ENCODE results near the gene TNFAIP8. TPM values are rescaled to one million over a fixed set of nuclear protein-coding genes. Genes with fewer than 3 reads are reported as not detected.
A peak's percentile ranks its signal among the peaks of the same experiment; 100 is the strongest.

Gene TNFAIP8
- total and polyA plus RNA-seq, 8 donors, result 5.7 to 14.2 (median 8.4) TPM

DNA sequence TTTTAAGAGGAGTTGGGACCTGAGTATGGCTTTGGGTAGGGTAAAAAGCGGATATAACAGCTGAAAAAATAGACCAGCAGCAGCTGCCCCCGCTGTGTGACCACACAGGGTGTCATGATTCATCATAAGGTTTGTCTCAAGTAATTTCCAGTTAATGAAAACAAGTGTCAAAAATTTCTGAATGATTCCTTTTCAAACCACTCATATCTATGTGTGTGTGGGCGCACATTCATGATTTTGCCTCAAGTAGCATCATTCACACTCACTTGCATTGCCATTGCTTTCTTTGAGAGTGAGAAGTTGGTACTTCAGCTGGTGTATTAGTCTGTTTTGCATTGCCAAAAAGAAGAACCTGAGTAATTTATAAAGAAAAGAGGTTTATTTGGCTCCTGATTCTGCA lies 12.1 kb upstream of the TNFAIP8 start:
- H3K4me1 ChIP-seq, result peaks cover 0 to 9% (median 5%) of the 10 kb centered on the region in 3 donors
- ATAC-seq, result peak in 2 of 4 donors; percentile 8 to 37
- intact Hi-C loops (cut with DNase I), result loop anchor here in 1 of 3 donors (5.0 kb wide), 1 partner anchor 36 kb away; no protein-coding TSS in a partner anchor
- DNase-seq, result no peak
- TF ChIP-seq, protein P1, sequence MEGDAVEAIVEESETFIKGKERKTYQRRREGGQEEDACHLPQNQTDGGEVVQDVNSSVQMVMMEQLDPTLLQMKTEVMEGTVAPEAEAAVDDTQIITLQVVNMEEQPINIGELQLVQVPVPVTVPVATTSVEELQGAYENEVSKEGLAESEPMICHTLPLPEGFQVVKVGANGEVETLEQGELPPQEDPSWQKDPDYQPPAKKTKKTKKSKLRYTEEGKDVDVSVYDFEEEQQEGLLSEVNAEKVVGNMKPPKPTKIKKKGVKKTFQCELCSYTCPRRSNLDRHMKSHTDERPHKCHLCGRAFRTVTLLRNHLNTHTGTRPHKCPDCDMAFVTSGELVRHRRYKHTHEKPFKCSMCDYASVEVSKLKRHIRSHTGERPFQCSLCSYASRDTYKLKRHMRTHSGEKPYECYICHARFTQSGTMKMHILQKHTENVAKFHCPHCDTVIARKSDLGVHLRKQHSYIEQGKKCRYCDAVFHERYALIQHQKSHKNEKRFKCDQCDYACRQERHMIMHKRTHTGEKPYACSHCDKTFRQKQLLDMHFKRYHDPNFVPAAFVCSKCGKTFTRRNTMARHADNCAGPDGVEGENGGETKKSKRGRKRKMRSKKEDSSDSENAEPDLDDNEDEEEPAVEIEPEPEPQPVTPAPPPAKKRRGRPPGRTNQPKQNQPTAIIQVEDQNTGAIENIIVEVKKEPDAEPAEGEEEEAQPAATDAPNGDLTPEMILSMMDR (IDR thresholded peaks at IDR 0.05), result no peak
- 92 to 99% methylated on average over 3 of the region's 3 CpGs for WGBS, 2 donors
- FAIRE-seq, result no peak
- no peaks in the 10 kb centered on the region for H3K36me3 ChIP-seq
- no peak overlapping the region for H3K4me3 ChIP-seq
- no peaks in the 10 kb centered on the region for H3K9me3 ChIP-seq
- no peak overlapping the region for H3K27ac ChIP-seq
- no peaks in the 10 kb centered on the region for H3K27me3 ChIP-seq

DNA sequence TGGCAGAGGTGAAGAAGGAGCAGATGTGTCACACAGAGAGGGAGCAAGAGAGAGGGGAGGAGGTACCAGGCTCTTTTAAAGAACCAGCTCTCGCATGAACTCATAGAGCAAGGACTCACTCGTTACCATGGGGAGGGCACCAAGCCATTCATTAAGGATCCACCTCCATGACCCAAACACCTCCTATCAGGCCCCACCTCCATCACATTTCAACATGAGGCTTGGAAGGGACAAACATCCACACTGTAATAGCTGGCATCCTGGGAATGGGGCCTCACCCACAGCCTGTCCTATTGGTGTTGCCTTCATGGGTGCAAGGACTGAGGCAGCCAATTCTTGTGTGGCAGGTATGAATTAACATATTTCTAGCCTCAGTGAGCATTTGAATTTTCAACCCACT lies 11.6 kb upstream of the TNFAIP8 start:
- Histone ChIP-seq H3K4me3 (no peak overlapping the region), H3K27me3 (no peaks in the 10 kb centered on the region), H3K9me3 (no peaks in the 10 kb centered on the region), H3K27ac (no peak overlapping the region), H3K4me1 (peaks cover 0 to 9% (median 5%) of the 10 kb centered on the region in 3 donors), H3K36me3 (no peaks in the 10 kb centered on the region)
- TF ChIP-seq, protein P1 (IDR thresholded peaks at IDR 0.05), result no peak
- ATAC-seq, result no peak
- no peak for DNase-seq
- FAIRE-seq, result no peak
- intact Hi-C loops (cut with DNase I), result loop anchor here in 1 of 3 donors (5.0 kb wide), 1 partner anchor 37 kb away; no protein-coding TSS in a partner anchor
- 44 to 50% methylated on average over 2 of the region's 2 CpGs for WGBS, 2 donors

DNA sequence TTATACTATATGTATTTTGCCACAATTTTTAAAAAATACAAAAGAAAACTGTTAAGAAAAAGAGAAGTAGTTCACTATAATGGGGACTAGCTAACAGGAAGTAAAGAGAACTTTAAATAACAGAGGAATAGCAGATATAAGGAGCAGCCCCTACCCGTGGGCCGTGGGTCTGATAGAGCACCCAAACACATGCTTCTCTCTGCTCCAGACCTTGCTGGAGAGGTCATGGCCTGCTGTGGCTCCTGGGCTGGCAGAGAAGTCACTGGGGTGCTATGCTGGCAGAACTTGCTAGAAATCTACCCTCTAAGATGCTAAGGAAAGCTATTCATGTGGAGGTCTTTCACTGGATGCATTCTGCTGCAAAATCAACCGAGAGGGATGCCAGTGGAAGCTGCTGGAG lies 10.0 kb upstream of the TNFAIP8 start:
- Histone ChIP-seq H3K27ac (no peak overlapping the region), H3K4me3 (no peak overlapping the region), H3K9me3 (no peaks in the 10 kb centered on the region), H3K27me3 (no peaks in the 10 kb centered on the region), H3K4me1 (peaks cover 0 to 9% (median 5%) of the 10 kb centered on the region in 3 donors), H3K36me3 (no peaks in the 10 kb centered on the region)
- WGBS, 2 donors, result 68 to 77% methylated on average over 3 of the region's 3 CpGs
- DNase-seq, result no peak
- no peak for ATAC-seq
- intact Hi-C loops (cut with DNase I), result no loop called here
- FAIRE-seq, result no peak
- TF ChIP-seq, protein P1 (IDR thresholded peaks at IDR 0.05), result no peak

DNA sequence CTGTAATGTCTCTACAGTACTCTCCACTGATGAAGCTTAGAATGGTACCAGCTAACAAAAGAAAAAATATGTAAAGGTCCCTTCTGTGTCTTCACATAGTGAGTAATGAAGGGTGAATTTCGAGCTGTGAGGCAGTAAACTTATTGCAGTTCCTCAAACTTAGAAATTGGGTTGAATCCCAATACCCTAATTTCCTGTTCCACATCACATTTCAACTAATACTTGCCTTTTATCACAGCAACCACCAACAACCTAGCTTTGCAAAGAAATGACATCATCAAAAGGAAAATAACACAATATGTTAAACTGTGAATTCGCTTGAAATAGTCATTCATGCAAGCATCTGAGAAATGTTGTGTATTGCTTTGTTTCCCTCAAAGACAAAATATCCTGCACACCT lies 9.4 kb upstream of the TNFAIP8 start:
- no peak for DNase-seq
- WGBS, 2 donors, result 92 to 93% methylated on average over 2 of the region's 2 CpGs
- H3K4me3 ChIP-seq, result no peak overlapping the region
- no peaks in the 10 kb centered on the region for H3K9me3 ChIP-seq
- intact Hi-C loops (cut with DNase I), result no loop called here
- no peak overlapping the region for H3K27ac ChIP-seq
- no peaks in the 10 kb centered on the region for H3K36me3 ChIP-seq
- FAIRE-seq, result no peak
- no peaks in the 10 kb centered on the region for H3K27me3 ChIP-seq
- H3K4me1 ChIP-seq, result peaks cover 0 to 7% (median under 1%) of the 10 kb centered on the region in 3 donors
- no peak for ATAC-seq
- TF ChIP-seq, protein P1 (IDR thresholded peaks at IDR 0.05), result no peak

DNA sequence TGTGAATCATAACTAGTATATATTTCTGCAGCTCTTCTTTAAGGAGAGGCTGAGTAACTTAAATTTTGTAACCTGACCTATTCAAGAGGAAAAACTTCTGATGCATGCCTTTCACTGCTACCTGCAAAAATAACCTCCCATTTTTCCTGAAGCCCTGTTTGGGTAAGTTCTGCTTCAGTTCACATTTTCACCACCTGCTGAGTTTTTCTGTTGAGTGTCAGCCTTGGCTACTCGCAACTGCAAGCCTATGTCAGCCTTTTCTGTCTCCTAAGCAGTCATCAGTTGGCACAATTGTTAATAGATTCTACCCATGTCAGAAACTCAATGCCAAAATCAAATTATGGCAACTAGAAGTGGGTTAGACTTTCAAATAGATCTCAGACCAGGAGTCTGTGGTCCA lies 8.2 kb upstream of the TNFAIP8 start:
- peak in 2 of 4 donors; percentile 63 to 75 for ATAC-seq
- no peaks in the 10 kb centered on the region for H3K36me3 ChIP-seq
- TF ChIP-seq, protein P1 (IDR thresholded peaks at IDR 0.05), result no peak
- intact Hi-C loops (cut with DNase I), result no loop called here
- no peak for FAIRE-seq
- H3K9me3 ChIP-seq, result no peaks in the 10 kb centered on the region
- DNase-seq, result no peak
- peaks cover 0 to 5% (median 0%) of the 10 kb centered on the region in 3 donors for H3K4me1 ChIP-seq
- H3K4me3 ChIP-seq, result no peak overlapping the region
- no peak overlapping the region for H3K27ac ChIP-seq
- H3K27me3 ChIP-seq, result no peaks in the 10 kb centered on the region
- WGBS, 2 donors, result 0 to 8% methylated on average over 1 of the region's 1 CpG
